ENCODE data around the gene TTYH2.

The TTYH2 gene

GRCh38 chr17:74194682-74195081 is 18.7 kb upstream of the TTYH2 start:
- no peak for DNase-seq

GRCh38 chr17:74196541-74197317 is 16.6 kb upstream of the TTYH2 start:
- no peak for DNase-seq

- DNase-seq: no peak
Observed at GRCh38 chr17:74197801-74198200, 15.6 kb upstream of the TTYH2 start.

DNA sequence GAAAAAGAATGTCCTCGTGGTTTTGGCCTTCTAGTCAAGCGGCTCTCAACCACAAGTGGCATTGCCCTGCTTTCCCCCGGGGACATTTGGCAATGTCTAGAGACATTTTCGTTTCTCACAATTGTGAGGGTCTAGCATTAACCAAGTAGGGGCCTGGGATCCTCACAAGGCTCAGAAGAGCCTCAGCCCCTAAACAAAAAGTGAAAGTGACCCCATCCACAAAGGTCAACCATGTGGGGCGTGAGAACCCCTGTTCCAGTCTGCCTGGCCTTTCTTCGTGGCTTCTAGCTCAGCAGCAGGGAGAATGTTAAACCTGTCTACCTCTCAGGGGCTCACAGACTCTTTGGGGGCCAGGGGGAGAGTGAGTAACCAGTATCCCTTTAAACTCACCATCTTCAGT is 14.7 kb upstream of the TTYH2 start:
- DNase-seq: no peak

GRCh38 chr17:74199306-74200092 is 13.9 kb upstream of the TTYH2 start:
- DNase-seq: peak; percentile 47

DNA sequence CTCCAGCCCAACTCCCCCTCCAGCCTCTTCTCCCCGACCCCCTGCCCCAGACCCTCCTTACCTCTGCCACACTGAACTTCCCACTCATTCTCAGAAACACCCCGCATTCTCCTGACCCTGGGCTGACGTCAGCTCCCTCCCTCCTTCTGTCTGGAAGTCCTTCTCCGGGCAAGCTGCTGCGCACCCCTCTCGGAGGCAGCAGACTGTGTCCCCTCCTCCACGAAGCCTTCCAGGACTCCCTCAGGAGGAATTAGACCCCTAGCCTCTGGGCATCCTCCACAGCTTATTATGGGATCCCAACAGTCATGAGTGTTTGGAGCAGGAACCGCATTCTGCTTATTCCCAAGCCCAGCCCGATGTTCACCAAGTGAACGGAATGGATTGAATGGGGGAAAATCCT is 13.3 kb upstream of the TTYH2 start:
- no peak for DNase-seq

GRCh38 chr17:74201250-74201649 is 12.1 kb upstream of the TTYH2 start:
- DNase-seq: peak; percentile 100

DNA sequence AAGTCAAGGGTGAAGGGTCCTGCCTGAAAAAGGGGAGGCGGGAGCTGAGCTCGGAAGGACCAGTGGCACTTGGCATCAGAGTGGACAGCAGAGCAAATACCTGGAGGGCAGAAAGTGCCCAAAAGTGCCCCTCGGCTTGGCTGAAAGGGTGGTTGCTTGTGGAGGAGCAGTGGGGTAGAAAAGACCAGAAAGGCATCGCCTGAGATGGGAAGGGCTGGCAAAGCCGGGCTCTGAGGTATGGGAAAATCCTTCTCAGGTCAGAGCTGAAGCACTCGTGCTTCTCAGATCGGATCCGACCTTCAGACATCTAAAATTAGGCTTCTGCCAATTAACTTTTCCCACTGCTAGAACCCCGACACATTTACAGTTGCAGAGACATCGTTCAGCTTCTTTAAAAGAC is 11.4 kb upstream of the TTYH2 start:
- DNase-seq: no peak

DNA sequence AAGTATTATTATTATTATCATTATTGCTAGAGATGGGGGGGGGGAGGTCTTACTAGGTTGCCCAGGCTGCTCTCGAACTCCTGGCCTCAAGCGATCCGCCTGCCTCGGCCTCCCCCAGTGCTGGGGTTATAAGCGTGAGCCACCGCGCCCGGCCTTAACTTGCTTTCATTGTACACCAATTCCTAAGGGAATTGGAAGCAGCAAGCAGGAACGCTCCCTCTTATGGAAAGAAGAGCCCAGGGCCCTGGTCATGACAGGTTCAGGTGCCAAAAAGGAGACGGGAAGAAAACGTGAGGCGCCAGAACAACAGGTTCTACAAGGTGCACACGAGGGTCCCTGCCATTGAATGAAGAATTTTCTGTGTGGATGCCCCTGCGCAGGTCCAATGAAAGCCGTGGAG is 10.4 kb upstream of the TTYH2 start:
- no peak for DNase-seq

GRCh38 chr17:74203439-74204240 is 9.7 kb upstream of the TTYH2 start, which contains the start of gene RPL38:
Gene RPL38, plus strand, starts transcription at chr17:74203678. Its CDS starts 278 bp downstream, at chr17:74203956.
- peak; percentile 97 for DNase-seq

GRCh38 chr17:74204474-74204873 is 8.9 kb upstream of the TTYH2 start:
- no peak for DNase-seq

DNA sequence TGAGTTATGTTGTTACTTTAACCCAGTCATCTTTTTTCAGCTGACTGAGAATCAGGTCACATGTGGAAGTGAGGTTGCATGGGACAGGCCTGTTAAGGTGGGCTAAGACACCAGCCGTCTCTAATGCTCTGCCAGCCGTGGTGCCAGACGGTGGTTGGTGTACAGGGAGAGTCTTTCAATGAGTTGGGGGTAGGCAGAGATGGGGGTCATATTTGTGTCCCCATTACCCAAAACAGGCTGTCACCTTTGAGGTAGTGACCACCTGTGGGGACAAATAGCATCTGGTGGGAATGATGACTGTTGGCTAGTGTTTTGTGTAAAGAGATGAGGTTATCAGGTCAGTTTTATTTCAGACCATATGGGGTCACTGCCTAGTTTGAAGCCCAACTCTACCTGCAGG is 8.1 kb upstream of the TTYH2 start:
- no peak for DNase-seq

DNA sequence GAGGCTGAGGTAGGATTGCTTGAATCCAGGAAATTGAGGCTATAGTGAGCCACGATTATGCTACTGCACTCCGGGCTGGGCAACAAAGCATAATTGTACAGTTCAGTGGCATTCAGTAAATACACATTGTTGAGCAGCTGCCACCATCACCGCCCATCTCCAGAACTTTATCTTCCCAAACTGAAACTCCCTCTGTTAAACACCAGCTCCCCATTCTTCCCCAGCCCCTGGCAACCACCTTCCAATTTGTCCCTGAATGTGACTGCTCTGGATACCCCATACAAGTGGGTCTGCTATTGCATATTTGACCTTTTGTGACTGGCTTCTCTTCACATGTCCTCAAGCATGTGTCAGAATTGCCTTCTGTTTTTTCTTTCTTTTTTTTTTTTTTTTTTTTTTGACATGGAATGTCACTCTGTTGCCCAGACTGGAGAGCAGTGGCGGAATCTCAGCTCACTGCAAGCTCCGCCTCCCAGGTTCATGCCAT is 7.0 kb upstream of the TTYH2 start:
- DNase-seq: no peak

DNA sequence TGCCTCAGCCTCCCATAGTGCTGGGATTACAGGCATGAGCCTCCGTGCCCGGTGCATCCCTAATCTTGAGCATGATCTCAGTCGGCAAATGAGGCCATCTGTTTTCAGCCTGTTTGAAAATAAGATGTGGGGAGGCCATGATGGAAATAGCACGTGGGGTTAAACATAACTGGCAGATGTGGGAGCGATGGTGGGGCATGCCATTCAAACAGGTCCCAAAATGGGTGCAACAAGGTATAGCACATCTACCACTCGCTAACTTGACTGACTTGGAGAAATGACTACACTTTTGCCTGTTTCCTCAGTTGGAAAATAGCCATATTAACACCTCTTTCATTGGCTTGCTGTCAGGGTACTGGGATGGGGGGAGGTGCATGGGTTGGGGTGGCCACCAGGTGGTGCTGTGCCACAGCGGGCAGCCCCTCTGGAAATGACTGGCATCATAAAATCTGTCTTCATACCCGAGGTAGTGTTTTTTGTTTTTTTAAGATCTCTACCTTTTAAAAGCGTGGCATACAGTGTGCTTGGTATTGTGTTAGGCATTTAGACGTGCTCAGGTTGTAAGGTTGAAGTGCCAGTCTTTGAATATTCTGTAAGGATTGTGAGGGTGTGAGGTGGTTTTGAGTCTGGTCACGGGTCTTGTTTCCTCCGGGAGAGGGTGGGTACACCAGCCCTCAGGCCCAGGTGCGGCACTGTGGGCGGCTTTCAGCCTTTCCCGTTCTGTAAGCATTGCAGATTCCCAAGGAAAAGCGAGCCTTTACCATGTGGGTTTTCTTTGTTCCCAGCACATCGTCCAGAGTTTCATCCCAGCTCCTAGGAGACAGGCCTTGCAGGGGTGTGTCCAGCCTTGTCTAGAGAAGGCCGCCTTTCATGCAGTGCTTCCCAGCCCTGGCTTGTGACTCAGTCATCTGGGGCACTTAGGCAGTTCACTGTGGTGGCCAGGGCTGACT is 2.9 kb upstream of the TTYH2 start:
- peak; percentile 94 for DNase-seq

DNA sequence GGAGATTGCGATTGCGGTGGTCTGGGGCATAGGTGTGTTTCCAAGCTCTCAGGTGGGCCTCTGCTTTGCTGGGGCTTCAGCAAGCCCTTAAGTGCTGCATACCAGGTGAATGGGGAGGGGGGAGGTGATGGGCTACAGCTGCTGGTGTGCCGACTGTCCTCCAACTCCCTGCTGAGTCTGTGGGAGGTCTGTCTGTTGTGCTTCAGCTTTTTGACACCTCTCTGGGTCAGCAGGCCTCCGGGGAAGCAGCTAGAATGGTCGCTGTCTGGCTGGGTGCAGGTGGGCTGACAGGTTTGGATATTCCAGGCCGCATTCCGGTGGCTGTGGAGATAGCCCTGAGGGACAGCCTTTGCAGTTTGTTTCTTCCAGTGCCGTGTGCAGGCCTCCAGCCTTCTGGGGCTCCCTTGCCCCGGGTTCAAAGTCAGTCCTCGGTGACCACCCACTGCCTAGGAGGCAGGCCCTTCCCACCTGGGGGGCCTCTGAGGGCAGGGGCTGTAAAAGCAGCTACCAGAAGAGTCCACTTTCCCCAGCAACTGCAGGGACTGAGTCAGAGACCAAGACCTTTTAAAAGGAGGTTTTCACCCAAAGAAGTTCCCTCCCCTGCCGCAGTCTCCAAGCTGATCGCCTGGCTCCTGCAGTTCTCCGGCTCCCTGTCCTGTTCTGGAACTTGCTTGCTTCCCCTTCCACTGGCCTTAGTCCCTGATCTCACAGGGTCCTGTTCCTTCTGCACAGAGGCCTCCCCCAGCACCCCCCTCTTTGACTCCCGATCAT is 2.0 kb upstream of the TTYH2 start:
- no peak for DNase-seq

DNA sequence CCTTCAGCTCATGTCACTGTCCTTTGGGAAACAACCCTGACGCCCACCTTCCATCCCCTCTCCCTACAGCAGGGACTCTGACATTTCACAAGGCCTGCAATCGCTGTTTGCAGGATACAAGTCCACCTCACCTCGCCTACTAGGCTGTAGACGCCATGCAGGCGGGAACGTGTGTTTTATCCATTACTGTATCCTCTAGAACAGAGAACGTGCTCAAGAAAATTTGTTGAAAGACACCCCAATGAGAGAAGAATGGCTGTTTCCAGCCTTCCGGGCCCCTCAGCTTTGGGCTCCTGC is 1.5 kb upstream of the TTYH2 start:
- no peak for DNase-seq

GRCh38 chr17:74212209-74212912 is 1.0 kb upstream of the TTYH2 start:
- DNase-seq: no peak

GRCh38 chr17:74213861-74214391 is 555 bp downstream of the TTYH2 start:
- DNase-seq: peak; percentile 12

DNA sequence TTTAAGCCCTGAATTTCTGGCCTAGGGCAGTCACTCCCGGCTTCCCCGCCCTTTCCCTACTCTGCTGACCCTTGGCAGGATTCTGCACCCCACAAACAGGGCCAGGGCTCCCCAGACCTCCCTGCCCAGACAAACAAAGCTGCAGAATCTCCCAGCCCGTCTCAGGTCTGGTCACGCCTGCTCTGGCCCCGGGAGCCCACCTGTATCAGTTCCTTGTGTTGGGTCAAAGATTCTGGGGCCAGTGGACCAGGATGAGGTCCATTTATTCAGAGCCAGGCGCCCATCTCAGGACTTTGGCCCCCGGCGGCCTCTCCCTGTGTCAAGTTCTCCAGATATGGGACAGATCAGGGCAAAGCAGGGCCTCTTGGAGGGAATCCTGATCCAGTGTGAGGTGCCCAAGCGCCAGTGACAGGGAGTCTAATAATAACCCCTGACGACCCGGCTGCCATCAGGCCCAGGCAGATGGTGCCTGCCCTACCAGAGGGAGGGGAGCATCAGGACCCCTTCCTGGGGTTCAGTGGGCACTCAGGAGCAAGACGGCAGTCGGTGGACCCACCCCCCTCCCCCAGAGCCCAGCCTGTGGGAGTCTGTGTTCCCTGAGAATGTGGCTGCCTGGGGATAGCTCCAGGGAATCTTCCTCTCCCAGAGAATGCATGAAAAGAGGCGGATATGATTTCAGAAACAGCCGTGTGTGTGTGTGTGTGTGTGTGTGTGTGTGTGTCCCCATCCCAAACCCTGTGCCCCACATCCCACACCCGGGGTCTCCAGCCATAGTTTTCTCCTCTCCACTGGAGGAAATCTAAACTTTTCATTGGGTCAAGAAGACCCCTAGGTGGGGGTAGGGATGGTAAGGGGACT is 1.3 kb downstream of the TTYH2 start:
- DNase-seq: no peak

- DNase-seq: no peak
Observed at GRCh38 chr17:74215342-74215727, 2.0 kb downstream of the TTYH2 start.
